Fibroblast of pulmonary artery (primary cell): ENCODE measurements around the gene HIPK2.

Experiments
- DNase-seq: peaks from one replicate; pipeline ENCODE4 v3.0.0-alpha.2; 2010; ENCODE audit warnings: low read depth
- H3K4me3 ChIP-seq: replicated peaks from 2 replicates; pipeline ENCODE4 v1.5.1; 2011; ENCODE audit warnings: low read depth, mild to moderate bottlenecking, control low read depth, low read length, moderate library complexity
- CTCF ChIP-seq: IDR thresholded peaks from 2 replicates; pipeline ENCODE4 v1.5.1; 2011; ENCODE audit warnings: mild to moderate bottlenecking, control low read depth, low read length, inconsistent platforms; ENCODE audit errors: missing control alignments

The HIPK2 gene

GRCh38 chr7:139669106-139670061, 108.4 kb downstream of the HIPK2 start:
- DNase-seq, result no peak
- H3K4me3 ChIP-seq, result no peak overlapping the region
- no peak for TF ChIP-seq CTCF

GRCh38 chr7:139667377-139667776, 110.4 kb downstream of the HIPK2 start:
- DNase-seq, result no peak
- no peak overlapping the region for H3K4me3 ChIP-seq
- no peak for TF ChIP-seq CTCF

GRCh38 chr7:139666501-139666900, 111.3 kb downstream of the HIPK2 start:
- DNase-seq, result no peak
- no peak overlapping the region for H3K4me3 ChIP-seq
- TF ChIP-seq CTCF, result no peak

- no peak for DNase-seq
These were observed 113.4 kb downstream of the HIPK2 start for GRCh38 chr7:139664434-139664833.

GRCh38 chr7:139663608-139664177, 114.1 kb downstream of the HIPK2 start:
- DNase-seq, result no peak
- TF ChIP-seq CTCF, result no peak
- no peak overlapping the region for H3K4me3 ChIP-seq

More at GRCh38 chr7:139664434-139664833, 113.4 kb downstream of the HIPK2 start:
- H3K4me3 ChIP-seq, result no peak overlapping the region
- no peak for TF ChIP-seq CTCF

GRCh38 chr7:139661903-139662302, 115.9 kb downstream of the HIPK2 start:
- H3K4me3 ChIP-seq, result no peak overlapping the region
- DNase-seq, result no peak
- TF ChIP-seq CTCF, result no peak
